PC-9 (cell line): ENCODE results near the gene PROM1. TPM values are rescaled to one million over a fixed set of nuclear protein-coding genes. Genes with fewer than 3 reads are reported as not detected.

Experiments used
- BruUV-seq: library from RNA; stranded (reverse); fragments of 400-500 nt; replicated peaks from 2 replicates; lab custom pipeline; 2021; lab: Mats Ljungman, UMichigan
- CTCF ChIA-PET: fragments of 300-600 bp; sonication (Branson Sonifier 250); formaldehyde crosslinking; loops from one replicate; lab custom pipeline; 2022; ENCODE audit warnings: antibody characterized with exemption; lab: Charles Lee
- POLR2A ChIA-PET: fragments of 300-600 bp; sonication (Branson Sonifier 250); formaldehyde crosslinking; loops from one replicate; lab custom pipeline; 2022; ENCODE audit warnings: antibody characterized with exemption; ENCODE audit not compliant: unreplicated experiment; lab: Charles Lee
- DNase-seq, 2 experiments: peaks; one replicate each; pipeline versions ENCODE4 v3.0.0 to v3.0.0-alpha.2; 2015 to 2022; ENCODE audit warnings: mixed read lengths in 1 of 2
- H2AFZ ChIP-seq: fragments of 200-600 bp; sonication (generic); 2 replicates; pipeline ENCODE4 v1.8.1; 2017; ENCODE audit warnings: antibody characterized with exemption
- H3F3A ChIP-seq: fragments of 200-600 bp; sonication (generic); 2 replicates; pipeline ENCODE4 v1.8.1; 2017; ENCODE audit warnings: antibody characterized with exemption, mild to moderate bottlenecking, low read depth; ENCODE audit not compliant: insufficient read depth
- H3K27ac ChIP-seq: fragments of 200-600 bp; sonication (generic); 2 replicates; pipeline ENCODE4 v1.6.1; 2016; ENCODE audit warnings: mixed run types
- H3K27me3 ChIP-seq: fragments of 200-600 bp; sonication (generic); 2 replicates; pipeline ENCODE4 v1.6.1; 2016; ENCODE audit warnings: low read depth, mixed run types; ENCODE audit not compliant: insufficient read depth
- H3K36me3 ChIP-seq: fragments of 200-600 bp; sonication (generic); 2 replicates; pipeline ENCODE4 v1.6.1; 2016; ENCODE audit warnings: low read depth, mixed run types
- H3K4me1 ChIP-seq: fragments of 200-600 bp; sonication (generic); replicated peaks from 2 replicates; pipeline ENCODE4 v1.6.1; 2016; ENCODE audit warnings: mixed run types; ENCODE audit not compliant: insufficient read depth
- H3K4me2 ChIP-seq: fragments of 200-600 bp; sonication (generic); 2 replicates; pipeline ENCODE4 v1.6.1; 2017; ENCODE audit warnings: mixed run types
- H3K4me3 ChIP-seq: fragments of 200-600 bp; sonication (generic); 2 replicates; pipeline ENCODE4 v1.6.1; 2016; ENCODE audit warnings: mixed run types
- H3K79me2 ChIP-seq: fragments of 200-600 bp; sonication (generic); 2 replicates; pipeline ENCODE4 v1.6.1; 2017; ENCODE audit warnings: low read depth, mixed run types
- H3K9me2 ChIP-seq: fragments of 200-600 bp; sonication (generic); 2 replicates; pipeline ENCODE4 v1.8.1; 2017; ENCODE audit warnings: mild to moderate bottlenecking; ENCODE audit not compliant: insufficient read depth
- H3K9me3 ChIP-seq: fragments of 200-600 bp; sonication (generic); 2 replicates; pipeline ENCODE4 v1.8.1; 2016; ENCODE audit warnings: low read depth; ENCODE audit not compliant: insufficient read depth
- H4K20me1 ChIP-seq: fragments of 200-600 bp; sonication (generic); 2 replicates; pipeline ENCODE4 v1.8.1; 2017; ENCODE audit not compliant: insufficient read depth
- CTCF ChIP-seq: fragments of 200-600 bp; sonication (generic); conservative IDR thresholded peaks from 2 replicates; pipeline ENCODE4 v1.6.1; 2017; ENCODE audit warnings: mixed run types, antibody characterized with exemption, mild to moderate bottlenecking, moderate library complexity
- EZH2 ChIP-seq: fragments of 200-600 bp; sonication (generic); IDR thresholded peaks from 2 replicates; pipeline ENCODE4 v1.8.0; 2017; ENCODE audit warnings: antibody characterized with exemption, low read depth
- intact Hi-C: fragments of 100-400 bp; cut with micrococcal nuclease; formaldehyde crosslinking; loops from one replicate; pipeline ENCODE4 v1.10.0; 2022; ENCODE audit not compliant: unreplicated experiment
- total RNA-seq: library from RNA; stranded (reverse); gene quantifications from 2 replicates; pipeline ENCODE4 v1.2.3, GENCODE V29; 2021

PROM1 gene
- total RNA-seq, 1 experiment from 2014 or later = not detected

- H4K20me1 ChIP-seq = no peaks in the 10 kb centered on the region
- no peaks in the 10 kb centered on the region for H3K9me2 ChIP-seq
- H2AFZ ChIP-seq = no peak overlapping the region
- H3K4me3 ChIP-seq = no peak overlapping the region
- BruUV-seq = no TSS peak
- CTCF ChIA-PET = no interaction called here
- H3K27ac ChIP-seq = no peak overlapping the region
- no peak overlapping the region for H3K4me2 ChIP-seq
- no peaks in the 10 kb centered on the region for H3F3A ChIP-seq
- POLR2A ChIA-PET = no interaction called here
- no peaks in the 10 kb centered on the region for H3K36me3 ChIP-seq
- H3K9me3 ChIP-seq = no peaks in the 10 kb centered on the region
- H3K4me1 ChIP-seq = no peaks in the 10 kb centered on the region
- TF ChIP-seq EZH2 (no peak), CTCF (no peak)
- no peak for DNase-seq
- no peaks in the 10 kb centered on the region for H3K27me3 ChIP-seq
- no peaks in the 10 kb centered on the region for H3K79me2 ChIP-seq
- intact Hi-C loops = no loop called here
Measured at GRCh38 chr4:16116019-16116418, 32.2 kb upstream of the PROM1 start.

- Histone ChIP-seq H3K4me2 (no peak overlapping the region), H3K9me3 (no peaks in the 10 kb centered on the region), H2AFZ (no peak overlapping the region), H3K4me1 (no peaks in the 10 kb centered on the region), H4K20me1 (no peaks in the 10 kb centered on the region), H3K27me3 (no peaks in the 10 kb centered on the region), H3K9me2 (no peaks in the 10 kb centered on the region), H3K79me2 (no peaks in the 10 kb centered on the region), H3F3A (no peaks in the 10 kb centered on the region), H3K36me3 (no peaks in the 10 kb centered on the region), H3K27ac (no peak overlapping the region), H3K4me3 (no peak overlapping the region)
- TF ChIP-seq CTCF (no peak), EZH2 (no peak)
- no TSS peak for BruUV-seq
- ChIA-PET CTCF (no interaction called here), POLR2A (no interaction called here)
- no peak for DNase-seq
- intact Hi-C loops = no loop called here
Measured at GRCh38 chr4:16114546-16114945, 30.7 kb upstream of the PROM1 start.

- TF ChIP-seq CTCF = no peak
- TF ChIP-seq EZH2 = no peak
- no peaks in the 10 kb centered on the region for H3K4me1 ChIP-seq
- no peaks in the 10 kb centered on the region; the same call in 1 of the 2 replicates for H3K27me3 ChIP-seq
- CTCF ChIA-PET = no interaction called here
- no peaks in the 10 kb centered on the region for H3K36me3 ChIP-seq
- no peaks in the 10 kb centered on the region for H4K20me1 ChIP-seq
- no peak overlapping the region for H2AFZ ChIP-seq
- BruUV-seq = no TSS peak
- POLR2A ChIA-PET = no interaction called here
- H3F3A ChIP-seq = no peaks in the 10 kb centered on the region
- H3K9me2 ChIP-seq = no peaks in the 10 kb centered on the region
- H3K79me2 ChIP-seq = no peaks in the 10 kb centered on the region
- H3K4me2 ChIP-seq = no peak overlapping the region
- H3K27ac ChIP-seq = no peak overlapping the region
- intact Hi-C loops = no loop called here
- H3K4me3 ChIP-seq = no peak overlapping the region
- H3K9me3 ChIP-seq = no peaks in the 10 kb centered on the region
- DNase-seq = no peak
Measured at GRCh38 chr4:16113741-16114140, 29.9 kb upstream of the PROM1 start.
